MM.1S (cell line): ENCODE data around the gene LRP5.
A peak's percentile ranks its signal among the peaks of the same experiment; 100 is the strongest.

Experiments
- DNase-seq: peaks from one replicate; pipeline ENCODE4 v3.0.0-alpha.2; 2015
- H2AFZ ChIP-seq: fragments of 300-600 bp; sonication (generic); 2 replicates; pipeline ENCODE4 v1.6.0; 2016; ENCODE audit warnings: antibody characterized with exemption, low read length
- H3F3A ChIP-seq: fragments of 300-600 bp; sonication (generic); 2 replicates; pipeline ENCODE4 v1.6.1; 2016; ENCODE audit warnings: mild to moderate bottlenecking, antibody characterized with exemption, low read length, moderate library complexity, mixed read lengths; ENCODE audit not compliant: insufficient read depth
- H3K27ac ChIP-seq: fragments of 300-600 bp; sonication (generic); 2 replicates; pipeline ENCODE4 v1.5.1; 2016; ENCODE audit warnings: mild to moderate bottlenecking, low read length
- H3K27me3 ChIP-seq: fragments of 300-600 bp; sonication (generic); replicated peaks from 2 replicates; pipeline ENCODE4 v1.6.0; 2016; ENCODE audit warnings: low read length; ENCODE audit not compliant: insufficient read depth
- H3K36me3 ChIP-seq: fragments of 300-600 bp; sonication (generic); replicated peaks from 2 replicates; pipeline ENCODE4 v1.6.1; 2016; ENCODE audit warnings: mild to moderate bottlenecking, low read length, mixed read lengths; ENCODE audit not compliant: insufficient read depth
- H3K4me1 ChIP-seq: fragments of 300-600 bp; sonication (generic); 2 replicates; pipeline ENCODE4 v1.6.1; 2016; ENCODE audit warnings: low read length, mixed read lengths
- H3K4me2 ChIP-seq: fragments of 300-600 bp; sonication (generic); 2 replicates; pipeline ENCODE4 v1.6.0; 2016; ENCODE audit warnings: low read depth, low read length
- H3K4me3 ChIP-seq: fragments of 300-600 bp; sonication (generic); 2 replicates; pipeline ENCODE4 v1.5.1; 2016; ENCODE audit warnings: low read length, mixed read lengths
- H3K79me2 ChIP-seq: fragments of 300-600 bp; sonication (generic); 2 replicates; pipeline ENCODE4 v1.6.1; 2016; ENCODE audit warnings: mixed run types, low read length, mixed read lengths
- H3K9ac ChIP-seq: fragments of 300-600 bp; sonication (generic); 2 replicates; pipeline ENCODE4 v1.6.1; 2016; ENCODE audit warnings: low read length, mixed read lengths
- H3K9me2 ChIP-seq: fragments of 300-600 bp; sonication (generic); replicated peaks from 2 replicates; pipeline ENCODE4 v1.6.1; 2016; ENCODE audit warnings: mild to moderate bottlenecking, low read length, mixed read lengths; ENCODE audit not compliant: insufficient read depth
- H3K9me3 ChIP-seq: fragments of 300-600 bp; sonication (generic); replicated peaks from 2 replicates; pipeline ENCODE4 v1.6.1; 2016; ENCODE audit warnings: mild to moderate bottlenecking, low read length, mixed read lengths; ENCODE audit not compliant: insufficient read depth
- H4K20me1 ChIP-seq: fragments of 300-600 bp; sonication (generic); 2 replicates; pipeline ENCODE4 v1.6.1; 2016; ENCODE audit warnings: mild to moderate bottlenecking, low read length, moderate library complexity, mixed read lengths; ENCODE audit not compliant: insufficient read depth
- EZH2 ChIP-seq: fragments of 300-600 bp; sonication (generic); optimal IDR thresholded peaks from 2 replicates; pipeline ENCODE3; 2017; ENCODE audit warnings: low read depth, mild to moderate bottlenecking, antibody characterized with exemption, low read length, mixed read lengths
- EZH2phosphoT487 ChIP-seq: fragments of 300-600 bp; sonication (generic); IDR thresholded peaks from 2 replicates; pipeline ENCODE4 v1.6.1; 2018; ENCODE audit warnings: antibody characterized with exemption, low read length
- TF ChIP-seq, protein P1 (sequence below): fragments of 300-600 bp; sonication (generic); IDR thresholded peaks from 2 replicates; pipeline ENCODE4 v1.5.1; 2016; ENCODE audit warnings: antibody characterized with exemption, low read length, mixed read lengths

The LRP5 gene

DNA sequence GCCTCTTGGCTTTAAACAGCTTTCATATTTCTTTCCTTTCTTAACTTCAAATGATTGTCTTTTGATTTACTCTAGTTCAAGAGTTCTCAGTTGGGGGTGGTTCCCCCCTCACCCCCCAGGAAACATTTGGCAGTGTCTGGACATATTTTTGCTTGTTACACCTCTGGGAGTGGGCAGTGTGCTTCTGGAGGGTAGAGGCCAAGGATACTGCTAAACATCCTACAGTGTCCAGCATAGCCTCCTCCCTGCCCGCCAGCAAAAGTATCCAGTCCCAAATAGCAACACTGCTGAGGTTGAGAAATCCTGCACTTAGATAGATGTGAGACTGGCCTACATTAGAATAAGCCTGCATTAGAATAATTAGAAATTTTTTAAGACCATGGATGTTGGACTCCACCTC, 151.3 kb downstream of the LRP5 start:
- H3K36me3 ChIP-seq: no peaks in the 10 kb centered on the region
- H3K27me3 ChIP-seq: no peaks in the 10 kb centered on the region
- peaks cover 58% of the 10 kb centered on the region for H4K20me1 ChIP-seq
- no peak overlapping the region for H2AFZ ChIP-seq
- H3F3A ChIP-seq: peaks cover 9% of the 10 kb centered on the region
- H3K4me1 ChIP-seq: peaks cover 15% of the 10 kb centered on the region
- H3K4me3 ChIP-seq: no peak overlapping the region
- H3K9ac ChIP-seq: no peak overlapping the region
- peaks cover 80% of the 10 kb centered on the region for H3K79me2 ChIP-seq
- H3K4me2 ChIP-seq: no peak overlapping the region
- DNase-seq: no peak
- TF ChIP-seq EZH2 (no peak), EZH2phosphoT487 (no peak)
- TF ChIP-seq, protein P1, sequence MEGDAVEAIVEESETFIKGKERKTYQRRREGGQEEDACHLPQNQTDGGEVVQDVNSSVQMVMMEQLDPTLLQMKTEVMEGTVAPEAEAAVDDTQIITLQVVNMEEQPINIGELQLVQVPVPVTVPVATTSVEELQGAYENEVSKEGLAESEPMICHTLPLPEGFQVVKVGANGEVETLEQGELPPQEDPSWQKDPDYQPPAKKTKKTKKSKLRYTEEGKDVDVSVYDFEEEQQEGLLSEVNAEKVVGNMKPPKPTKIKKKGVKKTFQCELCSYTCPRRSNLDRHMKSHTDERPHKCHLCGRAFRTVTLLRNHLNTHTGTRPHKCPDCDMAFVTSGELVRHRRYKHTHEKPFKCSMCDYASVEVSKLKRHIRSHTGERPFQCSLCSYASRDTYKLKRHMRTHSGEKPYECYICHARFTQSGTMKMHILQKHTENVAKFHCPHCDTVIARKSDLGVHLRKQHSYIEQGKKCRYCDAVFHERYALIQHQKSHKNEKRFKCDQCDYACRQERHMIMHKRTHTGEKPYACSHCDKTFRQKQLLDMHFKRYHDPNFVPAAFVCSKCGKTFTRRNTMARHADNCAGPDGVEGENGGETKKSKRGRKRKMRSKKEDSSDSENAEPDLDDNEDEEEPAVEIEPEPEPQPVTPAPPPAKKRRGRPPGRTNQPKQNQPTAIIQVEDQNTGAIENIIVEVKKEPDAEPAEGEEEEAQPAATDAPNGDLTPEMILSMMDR: no peak
- H3K9me3 ChIP-seq: no peaks in the 10 kb centered on the region
- no peaks in the 10 kb centered on the region for H3K9me2 ChIP-seq
- no peak overlapping the region for H3K27ac ChIP-seq

DNA sequence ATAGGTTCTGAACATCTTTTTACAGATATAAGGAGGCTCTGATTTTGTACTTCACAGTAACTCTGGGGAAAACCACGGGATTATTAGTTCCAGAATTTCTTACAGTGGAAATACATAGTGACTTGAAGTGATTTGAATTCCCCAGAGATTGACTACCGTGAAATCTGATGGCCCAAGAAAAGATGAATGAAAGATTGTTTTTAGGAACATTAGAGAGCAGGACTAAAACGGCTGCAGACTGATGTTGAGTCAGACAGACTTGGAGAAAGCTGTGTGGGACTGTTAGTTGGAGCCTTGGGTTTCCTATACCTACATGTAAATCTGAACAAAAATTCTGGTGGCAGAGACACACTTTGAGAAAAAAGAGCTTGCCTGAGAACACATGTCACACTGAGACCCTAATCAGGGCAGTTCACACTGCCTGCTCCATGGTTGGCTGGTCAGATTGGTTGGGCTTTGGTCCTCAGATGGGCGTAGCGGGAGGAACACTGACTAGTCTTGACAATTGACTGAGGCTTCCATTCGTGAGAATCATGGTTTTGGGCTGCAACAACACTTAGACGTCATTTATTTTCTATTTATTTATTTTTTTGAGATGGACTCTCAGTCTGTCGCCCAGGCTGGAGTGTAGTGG, 154.9 kb downstream of the LRP5 start:
- Histone ChIP-seq H3K9me3 (no peaks in the 10 kb centered on the region), H3K79me2 (peaks cover 100% of the 10 kb centered on the region), H3K27ac (no peak overlapping the region), H4K20me1 (peaks cover 89% of the 10 kb centered on the region), H2AFZ (no peak overlapping the region), H3K9ac (no peak overlapping the region), H3K4me1 (peaks cover 28% of the 10 kb centered on the region), H3K4me3 (no peak overlapping the region), H3K36me3 (no peaks in the 10 kb centered on the region), H3F3A (peaks cover 4% of the 10 kb centered on the region; the same call in 1 of the 2 replicates), H3K9me2 (no peaks in the 10 kb centered on the region), H3K27me3 (no peaks in the 10 kb centered on the region), H3K4me2 (no peak overlapping the region)
- no peak for DNase-seq
- TF ChIP-seq, protein P1: no peak
- TF ChIP-seq EZH2phosphoT487: no peak
- TF ChIP-seq EZH2: no peak

DNA sequence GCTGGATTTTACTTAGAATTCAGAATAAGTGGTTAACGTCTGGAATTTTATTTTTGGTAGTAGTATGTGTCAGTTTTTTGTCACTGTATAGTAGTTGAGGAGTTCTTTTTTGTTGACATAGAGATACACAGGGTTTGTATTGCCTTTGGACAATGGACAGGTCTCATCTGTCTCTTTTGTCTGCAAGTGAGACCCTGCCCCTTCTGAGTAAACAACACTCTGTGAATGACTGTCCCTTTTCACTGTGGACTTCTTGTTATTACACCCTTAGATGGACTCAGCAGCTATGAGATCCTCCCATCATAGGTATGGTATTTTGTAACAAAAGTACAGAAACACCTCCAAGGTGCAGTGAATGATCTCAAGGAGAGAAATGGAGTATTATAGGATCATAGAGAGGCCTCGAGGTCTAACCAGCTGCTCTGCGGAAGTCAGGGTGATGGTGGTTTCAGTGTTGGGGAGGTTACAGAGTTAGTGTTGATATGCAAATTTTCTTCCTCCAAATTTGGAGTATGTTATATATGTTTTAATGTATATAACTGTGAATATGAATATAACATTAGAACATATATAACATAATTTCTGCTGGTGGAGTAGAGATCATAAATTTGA, 155.9 kb downstream of the LRP5 start:
- TF ChIP-seq, protein P1: no peak
- TF ChIP-seq EZH2phosphoT487 (no peak), EZH2 (no peak)
- DNase-seq: no peak
- Histone ChIP-seq H3K36me3 (no peaks in the 10 kb centered on the region), H3K9me2 (no peaks in the 10 kb centered on the region), H3K79me2 (peaks cover 100% of the 10 kb centered on the region), H3K4me3 (no peak overlapping the region), H3K4me2 (no peak overlapping the region), H3K9ac (no peak overlapping the region), H3K9me3 (no peaks in the 10 kb centered on the region), H2AFZ (no peak overlapping the region), H3K27me3 (no peaks in the 10 kb centered on the region), H3F3A (peaks cover 4% of the 10 kb centered on the region; the same call in 1 of the 2 replicates), H3K4me1 (peaks cover 23% of the 10 kb centered on the region), H4K20me1 (peaks cover 89% of the 10 kb centered on the region), H3K27ac (peak overlapping the region; percentile 2; the same call in 1 of the 2 replicates)
